Measurements from ENCODE around the gene SPOCK1.
A peak's percentile ranks its signal among the peaks of the same experiment; 100 is the strongest.

SPOCK1 gene

GRCh38 chr5:137086342-137086741 is 412.8 kb downstream of the SPOCK1 start:
- no peak for TF ChIP-seq ZNF384 (IDR thresholded peaks at IDR 0.05)
- TF ChIP-seq ARNT (IDR thresholded peaks at IDR 0.05): no peak
- no peak for TF ChIP-seq FOXA1 (IDR thresholded peaks at IDR 0.05)
- no peak for TF ChIP-seq HDGF (IDR thresholded peaks at IDR 0.05; ENCODE audit: borderline replicate concordance)
- no peak for TF ChIP-seq NFRKB (IDR thresholded peaks at IDR 0.05)
- no peak for TF ChIP-seq FOXK2 (IDR thresholded peaks at IDR 0.05)
- no peak for TF ChIP-seq PKNOX1 (IDR thresholded peaks at IDR 0.05)
- no peak for TF ChIP-seq CTBP1 (IDR thresholded peaks at IDR 0.05; ENCODE audit: borderline replicate concordance)
- TF ChIP-seq TARDBP (IDR thresholded peaks at IDR 0.05): no peak
- TF ChIP-seq FOXM1 (IDR thresholded peaks at IDR 0.05; ENCODE audit: borderline replicate concordance): no peak
- TF ChIP-seq ELF4 (IDR thresholded peaks at IDR 0.05): no peak
- TF ChIP-seq L3MBTL2 (conservative IDR thresholded peaks at IDR 0.05): no peak
- no peak for TF ChIP-seq SP1 (IDR thresholded peaks at IDR 0.05)
- TF ChIP-seq BHLHE40 (IDR thresholded peaks at IDR 0.05; ENCODE audit: borderline replicate concordance): no peak
- TF ChIP-seq LEF1 (IDR thresholded peaks at IDR 0.05; ENCODE audit: borderline replicate concordance): no peak
- TF ChIP-seq SUZ12 (IDR thresholded peaks at IDR 0.05): no peak
- no peak for DNase-seq (ENCODE audit: extremely low spot score)
- POLR2A ChIA-PET: no interaction called here
- CTCF ChIA-PET: interaction anchor here (2.5 kb wide), 1 partner anchor 11 kb away, joined by 10 read pairs; no protein-coding TSS in a partner anchor

DNA sequence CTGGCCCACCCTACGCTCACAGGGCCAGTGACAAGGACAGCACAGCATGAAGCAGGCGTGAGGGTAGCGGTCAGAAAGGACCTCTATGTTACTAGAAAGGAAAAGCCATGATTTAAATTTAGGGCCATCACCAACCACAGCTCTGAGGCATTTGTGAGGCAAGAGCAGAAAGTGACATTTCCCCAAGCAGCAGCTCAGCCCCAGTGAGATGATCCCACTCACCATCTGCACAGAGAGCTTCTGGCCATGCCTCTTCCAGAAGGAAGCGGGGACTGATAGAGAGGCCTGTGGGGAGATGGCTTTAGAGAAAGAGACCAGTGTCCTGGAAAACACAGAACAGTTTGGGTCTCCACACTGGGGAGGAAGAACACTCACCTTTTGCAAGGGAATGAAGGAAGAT is 413.9 kb downstream of the SPOCK1 start:
- CTCF ChIA-PET: interaction anchor here (2.5 kb wide), 1 partner anchor 10 kb away, joined by 10 read pairs; no protein-coding TSS in a partner anchor
- DNase-seq (ENCODE audit: extremely low spot score): no peak
- no peak for TF ChIP-seq FOXK2 (IDR thresholded peaks at IDR 0.05)
- no peak for TF ChIP-seq BHLHE40 (IDR thresholded peaks at IDR 0.05; ENCODE audit: borderline replicate concordance)
- TF ChIP-seq ZNF384 (IDR thresholded peaks at IDR 0.05): no peak
- TF ChIP-seq LEF1 (IDR thresholded peaks at IDR 0.05; ENCODE audit: borderline replicate concordance): no peak
- no peak for TF ChIP-seq ELF4 (IDR thresholded peaks at IDR 0.05)
- no peak for TF ChIP-seq ARNT (IDR thresholded peaks at IDR 0.05)
- TF ChIP-seq SUZ12 (IDR thresholded peaks at IDR 0.05): no peak
- no peak for TF ChIP-seq HDGF (IDR thresholded peaks at IDR 0.05; ENCODE audit: borderline replicate concordance)
- no peak for TF ChIP-seq CTBP1 (IDR thresholded peaks at IDR 0.05; ENCODE audit: borderline replicate concordance)
- POLR2A ChIA-PET: no interaction called here

GRCh38 chr5:137084016-137084415 is 415.1 kb downstream of the SPOCK1 start:
- TF ChIP-seq PKNOX1 (IDR thresholded peaks at IDR 0.05) (no peak), LEF1 (IDR thresholded peaks at IDR 0.05; ENCODE audit: borderline replicate concordance) (no peak), FOXA1 (IDR thresholded peaks at IDR 0.05) (no peak), TARDBP (IDR thresholded peaks at IDR 0.05) (no peak), HDGF (IDR thresholded peaks at IDR 0.05; ENCODE audit: borderline replicate concordance) (no peak), NFRKB (IDR thresholded peaks at IDR 0.05) (no peak), L3MBTL2 (conservative IDR thresholded peaks at IDR 0.05) (no peak), FOXM1 (IDR thresholded peaks at IDR 0.05; ENCODE audit: borderline replicate concordance) (no peak), ZNF384 (IDR thresholded peaks at IDR 0.05) (no peak), ELF4 (IDR thresholded peaks at IDR 0.05) (no peak), BHLHE40 (IDR thresholded peaks at IDR 0.05; ENCODE audit: borderline replicate concordance) (no peak), CTBP1 (IDR thresholded peaks at IDR 0.05; ENCODE audit: borderline replicate concordance) (no peak), FOXK2 (IDR thresholded peaks at IDR 0.05) (no peak), SP1 (IDR thresholded peaks at IDR 0.05) (no peak), SUZ12 (IDR thresholded peaks at IDR 0.05) (no peak), ARNT (IDR thresholded peaks at IDR 0.05) (no peak)
- ChIA-PET CTCF (interaction anchor here (1.6 kb wide), 1 partner anchor 9 kb away, joined by 6 read pairs; no protein-coding TSS in a partner anchor), POLR2A (no interaction called here)
- no peak for DNase-seq (ENCODE audit: extremely low spot score)

- POLR2A ChIA-PET: no interaction called here
- CTCF ChIA-PET: interaction anchor here (1.6 kb wide), 1 partner anchor 8 kb away, joined by 6 read pairs; no protein-coding TSS in a partner anchor
- DNase-seq (ENCODE audit: extremely low spot score): no peak
- TF ChIP-seq CTBP1 (IDR thresholded peaks at IDR 0.05; ENCODE audit: borderline replicate concordance) (no peak), ARNT (IDR thresholded peaks at IDR 0.05) (no peak), SUZ12 (IDR thresholded peaks at IDR 0.05) (no peak)
Observed at GRCh38 chr5:137082951-137083350, 416.2 kb downstream of the SPOCK1 start.

GRCh38 chr5:137078171-137078665 is 420.9 kb downstream of the SPOCK1 start:
- ChIA-PET CTCF (no interaction called here), POLR2A (no interaction called here)
- no peak for TF ChIP-seq BHLHE40 (IDR thresholded peaks at IDR 0.05; ENCODE audit: borderline replicate concordance)
- TF ChIP-seq LEF1 (IDR thresholded peaks at IDR 0.05; ENCODE audit: borderline replicate concordance): no peak
- no peak for TF ChIP-seq SUZ12 (IDR thresholded peaks at IDR 0.05)
- TF ChIP-seq TARDBP (IDR thresholded peaks at IDR 0.05): no peak
- no peak for TF ChIP-seq FOXM1 (IDR thresholded peaks at IDR 0.05; ENCODE audit: borderline replicate concordance)
- no peak for TF ChIP-seq ELF4 (IDR thresholded peaks at IDR 0.05)
- no peak for TF ChIP-seq FOXK2 (IDR thresholded peaks at IDR 0.05)
- no peak for DNase-seq (ENCODE audit: extremely low spot score)

DNA sequence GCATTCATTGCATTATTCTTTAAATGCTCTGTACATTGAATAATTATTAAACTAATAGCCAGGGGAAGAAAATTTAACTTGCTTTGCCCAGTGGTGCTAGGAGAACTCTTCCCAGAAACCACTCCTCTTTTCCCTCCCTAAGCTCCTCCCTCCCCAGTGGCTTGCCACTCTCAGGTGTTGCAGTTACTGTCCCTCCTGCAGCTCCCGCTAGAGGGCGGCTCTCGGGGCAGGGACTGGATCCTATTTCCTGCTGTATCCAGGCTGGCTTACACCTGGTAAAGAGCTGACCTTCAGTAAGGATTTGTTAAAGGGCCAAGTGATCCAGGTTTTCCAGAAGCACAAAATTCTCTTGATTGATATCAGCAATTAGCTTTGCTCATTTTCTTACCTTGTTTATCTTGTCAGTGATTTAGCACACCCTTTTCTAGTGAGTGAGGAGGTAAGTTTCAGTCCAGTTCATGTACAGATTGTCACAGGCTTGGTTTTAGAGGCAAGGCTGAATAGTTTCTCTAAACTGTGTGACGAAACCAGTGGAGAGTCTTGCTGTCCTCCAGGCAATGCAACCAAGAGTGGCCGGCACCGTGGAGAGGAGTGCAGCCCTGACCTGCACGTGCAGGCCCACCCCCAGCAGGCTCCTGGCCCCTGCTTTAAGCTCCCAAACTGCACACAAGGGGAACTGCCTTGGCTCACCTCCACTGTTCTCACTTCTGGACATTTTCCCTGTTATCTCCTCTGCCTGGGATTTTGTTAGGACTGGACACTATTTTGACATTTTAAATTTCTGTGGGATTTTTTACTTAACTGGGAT is 423.8 kb downstream of the SPOCK1 start:
- POLR2A ChIA-PET: no interaction called here

More for the DNA sequence above, 423.8 kb downstream of the SPOCK1 start:
- DNase-seq (ENCODE audit: extremely low spot score): peak; percentile 80
- CTCF ChIA-PET: interaction anchor here (0.6 to 1.7 kb wide), 16 partner anchors 8 to 264 kb away, joined by 3 to 10 read pairs (median 4); no protein-coding TSS in a partner anchor
- TF ChIP-seq BHLHE40 (IDR thresholded peaks at IDR 0.05; ENCODE audit: borderline replicate concordance) (no peak), ARNT (IDR thresholded peaks at IDR 0.05) (no peak), SUZ12 (IDR thresholded peaks at IDR 0.05) (no peak), SP1 (IDR thresholded peaks at IDR 0.05) (no peak), PKNOX1 (IDR thresholded peaks at IDR 0.05) (no peak), LEF1 (IDR thresholded peaks at IDR 0.05; ENCODE audit: borderline replicate concordance) (no peak), CTBP1 (IDR thresholded peaks at IDR 0.05; ENCODE audit: borderline replicate concordance) (no peak), FOXM1 (IDR thresholded peaks at IDR 0.05; ENCODE audit: borderline replicate concordance) (no peak)

All from HEK293T (cell line).